Liver (tissue), 3 donors: Measurements from ENCODE around the gene FBXW9.

Experiments used
- CTCF ChIP-seq: fragments of 150-350 bp; IDR thresholded peaks from 2 replicates; pipeline ENCODE4 v1.5.1; 2017; ENCODE audit warnings: improper control_type of control experiment, low read depth, low read length; ENCODE audit not compliant: missing input control
- EGR1 ChIP-seq, 2 donors: IDR thresholded peaks; 2 replicates each; pipeline ENCODE4 v1.6.1; 2016 to 2018; ENCODE audit warnings: antibody characterized with exemption in 2 of 2, low read depth in 2 of 2
- FOXA1 ChIP-seq: IDR thresholded peaks from 2 replicates; pipeline ENCODE4 v1.6.1; 2016; ENCODE audit warnings: antibody characterized with exemption
- HNF4A ChIP-seq, 2 donors: conservative IDR thresholded peaks; 2 replicates each; pipeline ENCODE4 v1.6.1; 2016; ENCODE audit warnings: antibody characterized with exemption in 2 of 2, mild to moderate bottlenecking in 2 of 2
- MAX ChIP-seq: IDR thresholded peaks from 2 replicates; pipeline ENCODE4 v1.6.1; 2016; ENCODE audit warnings: antibody characterized with exemption
- RAD21 ChIP-seq, 2 donors: IDR thresholded peaks; 2 replicates each; pipeline ENCODE4 v1.6.1; 2016; ENCODE audit warnings: antibody characterized with exemption in 2 of 2, mild to moderate bottlenecking in 2 of 2
- REST ChIP-seq: IDR thresholded peaks from 2 replicates; pipeline ENCODE4 v1.6.1; 2016; ENCODE audit warnings: antibody characterized with exemption, mild to moderate bottlenecking
- RXRA ChIP-seq, 2 donors: IDR thresholded peaks; 2 replicates each; pipeline ENCODE4 v1.6.1; 2017 to 2018; ENCODE audit warnings: antibody characterized with exemption in 2 of 2, mild to moderate bottlenecking in 1 of 2
- SP1 ChIP-seq: IDR thresholded peaks from 2 replicates; pipeline ENCODE4 v1.6.1; 2018; ENCODE audit warnings: antibody characterized with exemption, mild to moderate bottlenecking
- TAF1 ChIP-seq: conservative IDR thresholded peaks from 2 replicates; pipeline ENCODE4 v1.6.1; 2016; ENCODE audit warnings: antibody characterized with exemption, mild to moderate bottlenecking
- YY1 ChIP-seq: IDR thresholded peaks from 2 replicates; pipeline ENCODE4 v1.6.1; 2016; ENCODE audit warnings: antibody characterized with exemption, mild to moderate bottlenecking
- ZBTB33 ChIP-seq: IDR thresholded peaks from 2 replicates; pipeline ENCODE4 v1.6.1; 2016; ENCODE audit warnings: antibody characterized with exemption
- donor health status: healthy.
- donor health status: healthy.

GRCh38 chr19:12641456-12641855, 55.0 kb downstream of the FBXW9 start:
- no peak for TF ChIP-seq TAF1
- no peak for TF ChIP-seq REST
- TF ChIP-seq CTCF: no peak
- no peak for TF ChIP-seq MAX
- no peak for TF ChIP-seq RAD21 (IDR thresholded peaks at IDR 0.05)
- TF ChIP-seq YY1: no peak
- TF ChIP-seq EGR1 (IDR thresholded peaks at IDR 0.05; ENCODE audit: low read depth in 2 of 2): no peak
- no peak for TF ChIP-seq HNF4A (conservative IDR thresholded peaks at IDR 0.05)
- TF ChIP-seq RXRA (IDR thresholded peaks at IDR 0.05): no peak
- TF ChIP-seq FOXA1: no peak
- TF ChIP-seq SP1: no peak
- no peak for TF ChIP-seq ZBTB33
